Liver (tissue), 9 donors: ENCODE results near the gene ANKRD29. TPM values are rescaled to one million over a fixed set of nuclear protein-coding genes. Genes with fewer than 3 reads are reported as not detected.

Experiments used
- DNase-seq: peaks from one replicate; pipeline ENCODE4 v3.0.0-alpha.2; 2017; ENCODE audit warnings: low spot score
- H3K27ac ChIP-seq, 2 donors: one replicate each; pipeline ENCODE4 v1.7.0; 2013; ENCODE audit warnings: inconsistent platforms in 2 of 2, low read length in 2 of 2, control low read depth in 1 of 2, low read depth in 1 of 2, mild to moderate bottlenecking in 1 of 2
- H3K27me3 ChIP-seq, 4 donors: one replicate each; pipeline versions ENCODE4 v1.6.1 to v1.7.0; 2013; ENCODE audit warnings: low read length in 3 of 4, inconsistent platforms in 1 of 4, mild to moderate bottlenecking in 1 of 4, moderate library complexity in 1 of 4; ENCODE audit not compliant: control insufficient read depth in 4 of 4, insufficient read depth in 4 of 4
- H3K36me3 ChIP-seq, 4 donors: one replicate each; pipeline versions ENCODE4 v1.6.1 to v1.7.0; 2013; ENCODE audit warnings: low read length in 3 of 4, mild to moderate bottlenecking in 3 of 4, low read depth in 1 of 4, moderate library complexity in 1 of 4; ENCODE audit not compliant: control insufficient read depth in 4 of 4, insufficient read depth in 3 of 4
- H3K4me1 ChIP-seq, 4 donors: one replicate each; pipeline versions ENCODE4 v1.6.1 to v1.7.0; 2013; ENCODE audit warnings: low read length in 3 of 4, mild to moderate bottlenecking in 3 of 4, moderate library complexity in 1 of 4; ENCODE audit not compliant: control insufficient read depth in 4 of 4, insufficient read depth in 4 of 4
- H3K4me3 ChIP-seq, 3 donors: one replicate each; pipeline versions ENCODE4 v1.6.1 to v1.7.0; 2013; ENCODE audit warnings: low read length in 3 of 3, control low read depth in 1 of 3, low read depth in 1 of 3, mild to moderate bottlenecking in 1 of 3
- H3K9ac ChIP-seq, 2 donors: one replicate each; pipeline ENCODE4 v1.7.0; 2013; ENCODE audit warnings: low read length in 2 of 2, mild to moderate bottlenecking in 2 of 2, moderate library complexity in 2 of 2, control low read depth in 1 of 2, low read depth in 1 of 2
- H3K9me3 ChIP-seq, 4 donors: one replicate each; pipeline versions ENCODE4 v1.6.1 to v1.7.0; 2013; ENCODE audit warnings: low read length in 3 of 4; ENCODE audit not compliant: control insufficient read depth in 4 of 4
- ATF3 ChIP-seq: IDR thresholded peaks from 2 replicates; pipeline ENCODE4 v1.6.1; 2016; ENCODE audit warnings: antibody characterized with exemption
- CTCF ChIP-seq: fragments of 150-350 bp; IDR thresholded peaks from 2 replicates; pipeline ENCODE4 v1.5.1; 2017; ENCODE audit warnings: improper control_type of control experiment, low read depth, low read length; ENCODE audit not compliant: missing input control
- FOXA1 ChIP-seq: IDR thresholded peaks from 2 replicates; pipeline ENCODE4 v1.6.1; 2016; ENCODE audit warnings: antibody characterized with exemption
- FOXA2 ChIP-seq: IDR thresholded peaks from 2 replicates; pipeline ENCODE4 v1.6.1; 2016; ENCODE audit warnings: antibody characterized with exemption
- GABPA ChIP-seq, 2 donors: IDR thresholded peaks in 1 of 2; conservative IDR thresholded peaks in 1 of 2; 2 replicates each; pipeline ENCODE4 v1.6.1; 2016; ENCODE audit warnings: antibody characterized with exemption in 2 of 2, mild to moderate bottlenecking in 1 of 2, moderate library complexity in 1 of 2
- HNF4A ChIP-seq, 2 donors: conservative IDR thresholded peaks; 2 replicates each; pipeline ENCODE4 v1.6.1; 2016; ENCODE audit warnings: antibody characterized with exemption in 2 of 2, mild to moderate bottlenecking in 2 of 2
- HNF4G ChIP-seq: IDR thresholded peaks from 2 replicates; pipeline ENCODE4 v1.6.1; 2016; ENCODE audit warnings: antibody characterized with exemption
- JUND ChIP-seq, 2 donors: IDR thresholded peaks; 2 replicates each; pipeline ENCODE4 v1.6.1; 2016; ENCODE audit warnings: antibody characterized with exemption in 2 of 2
- NR2F2 ChIP-seq: IDR thresholded peaks from 2 replicates; pipeline ENCODE4 v1.6.1; 2016; ENCODE audit warnings: antibody characterized with exemption
- SP1 ChIP-seq: IDR thresholded peaks from 2 replicates; pipeline ENCODE4 v1.6.1; 2018; ENCODE audit warnings: antibody characterized with exemption, mild to moderate bottlenecking
- TAF1 ChIP-seq: conservative IDR thresholded peaks from 2 replicates; pipeline ENCODE4 v1.6.1; 2016; ENCODE audit warnings: antibody characterized with exemption, mild to moderate bottlenecking
- ZBTB33 ChIP-seq: IDR thresholded peaks from 2 replicates; pipeline ENCODE4 v1.6.1; 2016; ENCODE audit warnings: antibody characterized with exemption
- WGBS: extraction: QIAGEN DNeasy Blood & Tissue Kit; methylation state at CpG from one replicate; pipeline ENCODE4 v1.1.7; 2013; 5-methylcytosine and 5-hydroxymethylcytosine counted together
- polyA plus RNA-seq, 2 donors: library from polyadenylated mRNA; stranded (reverse) in 1 of 2; unstranded in 1 of 2; fragments of 200-250 nt in 1 of 2; fragments of >200 nt in 1 of 2; fragmentation: Nextera tagmentation in 1 of 2; extraction: Ambion mirVana in 1 of 2; gene quantifications; one replicate each; pipeline versions ENCODE4 v1.2.1 to v1.2.3, GENCODE V29; 2013 to 2015
- total RNA-seq, 2 donors: library from RNA; depleted of rRNA; stranded (reverse); fragments of >200 nt; gene quantifications; one replicate each; pipeline ENCODE4 v1.2.3, GENCODE V29; 2014
- TF ChIP-seq, protein P1 (sequence below): IDR thresholded peaks from 2 replicates; pipeline ENCODE4 v1.6.1; 2016; ENCODE audit warnings: antibody characterized with exemption
- TF ChIP-seq, protein P2 (sequence below): IDR thresholded peaks from 2 replicates; pipeline ENCODE4 v1.6.1; 2016; ENCODE audit warnings: antibody characterized with exemption, mild to moderate bottlenecking
- donor health status: healthy.
- donor health status: healthy.
- donor health status: healthy.
- donor health status: healthy.
- donor health status: healthy.

ANKRD29 gene
- total and polyA plus RNA-seq, 4 donors: 0.14 to 0.50 (median 0.33) TPM

- Histone ChIP-seq H3K27me3 (no peaks in the 10 kb centered on the region), H3K9me3 (no peaks in the 10 kb centered on the region), H3K4me3 (no peak overlapping the region), H3K27ac (no peak overlapping the region), H3K4me1 (peaks cover 0 to 5% (median 3%) of the 10 kb centered on the region in 4 donors), H3K36me3 (no peaks in the 10 kb centered on the region), H3K9ac (no peak overlapping the region)
- WGBS: 70% methylated on average over 3 of the region's 3 CpGs
- TF ChIP-seq FOXA1: no peak
- TF ChIP-seq HNF4A (conservative IDR thresholded peaks at IDR 0.05): no peak
- TF ChIP-seq, protein P1, sequence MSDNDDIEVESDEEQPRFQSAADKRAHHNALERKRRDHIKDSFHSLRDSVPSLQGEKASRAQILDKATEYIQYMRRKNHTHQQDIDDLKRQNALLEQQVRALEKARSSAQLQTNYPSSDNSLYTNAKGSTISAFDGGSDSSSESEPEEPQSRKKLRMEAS: no peak
- TF ChIP-seq CTCF: no peak
- TF ChIP-seq HNF4G: no peak
- no peak for TF ChIP-seq JUND (IDR thresholded peaks at IDR 0.05)
- DNase-seq: no peak
These were observed 28.0 kb downstream of the ANKRD29 start for GRCh38 chr18:23634692-23635091.

- WGBS: 91% methylated on average over 1 of the region's 1 CpG
- Histone ChIP-seq H3K27ac (no peak overlapping the region), H3K36me3 (no peaks in the 10 kb centered on the region), H3K27me3 (no peaks in the 10 kb centered on the region), H3K4me1 (peaks cover 3 to 8% (median 4%) of the 10 kb centered on the region in 4 donors), H3K4me3 (no peak overlapping the region), H3K9me3 (no peaks in the 10 kb centered on the region), H3K9ac (no peak overlapping the region)
- TF ChIP-seq, protein P1: no peak
- no peak for TF ChIP-seq CTCF
- no peak for DNase-seq
These were observed 30.1 kb downstream of the ANKRD29 start for GRCh38 chr18:23632615-23633014.

GRCh38 chr18:23631746-23632145 is 31.0 kb downstream of the ANKRD29 start:
- 66% methylated on average over 11 of the region's 11 CpGs for WGBS
- H3K27ac ChIP-seq: no peak overlapping the region
- H3K36me3 ChIP-seq: no peaks in the 10 kb centered on the region
- H3K9me3 ChIP-seq: no peaks in the 10 kb centered on the region
- no peak for DNase-seq
- no peak overlapping the region for H3K9ac ChIP-seq
- no peak overlapping the region for H3K4me3 ChIP-seq
- H3K4me1 ChIP-seq: peaks cover 3 to 8% (median 4%) of the 10 kb centered on the region in 4 donors
- H3K27me3 ChIP-seq: no peaks in the 10 kb centered on the region
- TF ChIP-seq FOXA1: no peak
- TF ChIP-seq SP1: no peak
- TF ChIP-seq CTCF: no peak
- no peak for TF ChIP-seq GABPA (IDR thresholded peaks at IDR 0.05 in 1 of 2, conservative IDR thresholded peaks at IDR 0.05 in 1 of 2)
- no peak for TF ChIP-seq FOXA2
- TF ChIP-seq JUND (IDR thresholded peaks at IDR 0.05): no peak
- TF ChIP-seq, protein P2, sequence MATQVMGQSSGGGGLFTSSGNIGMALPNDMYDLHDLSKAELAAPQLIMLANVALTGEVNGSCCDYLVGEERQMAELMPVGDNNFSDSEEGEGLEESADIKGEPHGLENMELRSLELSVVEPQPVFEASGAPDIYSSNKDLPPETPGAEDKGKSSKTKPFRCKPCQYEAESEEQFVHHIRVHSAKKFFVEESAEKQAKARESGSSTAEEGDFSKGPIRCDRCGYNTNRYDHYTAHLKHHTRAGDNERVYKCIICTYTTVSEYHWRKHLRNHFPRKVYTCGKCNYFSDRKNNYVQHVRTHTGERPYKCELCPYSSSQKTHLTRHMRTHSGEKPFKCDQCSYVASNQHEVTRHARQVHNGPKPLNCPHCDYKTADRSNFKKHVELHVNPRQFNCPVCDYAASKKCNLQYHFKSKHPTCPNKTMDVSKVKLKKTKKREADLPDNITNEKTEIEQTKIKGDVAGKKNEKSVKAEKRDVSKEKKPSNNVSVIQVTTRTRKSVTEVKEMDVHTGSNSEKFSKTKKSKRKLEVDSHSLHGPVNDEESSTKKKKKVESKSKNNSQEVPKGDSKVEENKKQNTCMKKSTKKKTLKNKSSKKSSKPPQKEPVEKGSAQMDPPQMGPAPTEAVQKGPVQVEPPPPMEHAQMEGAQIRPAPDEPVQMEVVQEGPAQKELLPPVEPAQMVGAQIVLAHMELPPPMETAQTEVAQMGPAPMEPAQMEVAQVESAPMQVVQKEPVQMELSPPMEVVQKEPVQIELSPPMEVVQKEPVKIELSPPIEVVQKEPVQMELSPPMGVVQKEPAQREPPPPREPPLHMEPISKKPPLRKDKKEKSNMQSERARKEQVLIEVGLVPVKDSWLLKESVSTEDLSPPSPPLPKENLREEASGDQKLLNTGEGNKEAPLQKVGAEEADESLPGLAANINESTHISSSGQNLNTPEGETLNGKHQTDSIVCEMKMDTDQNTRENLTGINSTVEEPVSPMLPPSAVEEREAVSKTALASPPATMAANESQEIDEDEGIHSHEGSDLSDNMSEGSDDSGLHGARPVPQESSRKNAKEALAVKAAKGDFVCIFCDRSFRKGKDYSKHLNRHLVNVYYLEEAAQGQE: no peak
- TF ChIP-seq HNF4G: no peak
- TF ChIP-seq TAF1: no peak
- no peak for TF ChIP-seq ZBTB33
- TF ChIP-seq ATF3: no peak
- no peak for TF ChIP-seq NR2F2
